IPS-NIHi7 (cell line): ENCODE results near the gene NCKAP5.

Experiments
- DNase-seq: peaks from one replicate; pipeline ENCODE4 v3.0.0; 2012; ENCODE audit warnings: mixed read lengths; ENCODE audit errors: extremely low spot score

Gene NCKAP5

GRCh38 chr2:132804051-132804450 is 764.2 kb downstream of the NCKAP5 start:
- peak; percentile 28 for DNase-seq

DNA sequence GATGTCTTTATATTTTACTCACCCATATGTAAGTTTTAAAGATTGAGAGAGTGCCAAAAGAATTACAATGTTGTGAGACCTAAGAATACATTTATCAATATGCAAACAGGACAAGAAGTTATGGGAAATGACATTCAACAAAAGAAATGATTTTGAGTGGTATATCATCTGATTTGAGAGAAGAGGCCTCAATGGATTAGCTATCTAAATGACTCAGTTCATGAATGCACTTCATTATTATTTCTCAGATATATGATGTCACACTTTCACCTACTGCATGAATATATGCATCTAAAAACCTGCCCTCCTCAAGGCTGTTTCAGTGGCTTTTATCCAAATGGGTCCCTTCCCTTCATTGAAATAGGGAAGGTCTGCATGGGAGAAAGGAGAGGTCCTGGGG is 769.9 kb downstream of the NCKAP5 start:
- no peak for DNase-seq

GRCh38 chr2:132797556-132797955 is 770.7 kb downstream of the NCKAP5 start:
- no peak for DNase-seq

DNA sequence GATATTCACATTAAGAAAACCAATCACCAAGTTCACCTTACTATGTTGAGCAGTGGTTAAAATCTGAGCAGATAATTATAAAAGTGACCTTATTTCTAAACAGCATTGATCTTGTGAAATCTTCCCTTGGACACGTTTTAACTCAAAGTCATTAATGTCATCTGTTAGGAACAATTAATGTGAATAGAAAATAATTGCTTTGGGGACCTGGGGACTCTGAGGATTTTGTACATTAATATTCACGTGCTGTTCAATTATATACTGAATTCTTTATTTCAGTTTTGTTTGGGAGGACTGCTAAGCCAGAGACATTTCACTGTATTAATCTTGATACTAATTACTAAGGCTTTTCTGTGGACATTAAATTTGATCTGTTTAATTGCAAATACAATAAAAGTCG is 771.2 kb downstream of the NCKAP5 start:
- DNase-seq, result no peak

DNA sequence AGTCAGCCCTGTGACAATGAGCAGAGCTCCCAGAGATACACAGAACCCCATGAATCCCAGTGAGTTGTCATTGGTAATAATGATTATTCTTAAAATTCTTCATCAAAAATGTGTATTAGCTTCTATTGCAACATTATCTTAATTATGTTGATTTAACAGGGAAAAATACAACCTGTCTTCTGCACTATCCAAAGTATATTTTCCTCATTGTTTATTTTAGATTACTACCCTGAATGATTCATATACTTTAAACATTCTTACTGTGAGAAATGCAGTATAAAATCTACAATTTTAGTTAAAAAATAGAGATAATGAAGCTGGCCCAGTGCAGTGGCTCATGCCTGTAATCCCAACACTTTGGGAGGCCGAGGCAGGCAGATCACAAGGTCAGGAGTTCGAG is 773.0 kb downstream of the NCKAP5 start:
- no peak for DNase-seq

- no peak for DNase-seq
Observed at GRCh38 chr2:132793532-132793931, 774.7 kb downstream of the NCKAP5 start.

- no peak for DNase-seq
Observed at GRCh38 chr2:132790207-132790785, 778.0 kb downstream of the NCKAP5 start.

GRCh38 chr2:132789066-132789465 is 779.2 kb downstream of the NCKAP5 start:
- no peak for DNase-seq

- DNase-seq, result peak; percentile 24
Observed at GRCh38 chr2:132788310-132788838, 779.9 kb downstream of the NCKAP5 start.

GRCh38 chr2:132783883-132784282 is 784.4 kb downstream of the NCKAP5 start:
- DNase-seq, result no peak

GRCh38 chr2:132782176-132782783 is 786.0 kb downstream of the NCKAP5 start:
- no peak for DNase-seq

GRCh38 chr2:132780651-132781050 is 787.6 kb downstream of the NCKAP5 start:
- no peak for DNase-seq

- DNase-seq, result no peak
Observed at GRCh38 chr2:132779206-132779721, 789.0 kb downstream of the NCKAP5 start.

GRCh38 chr2:132776287-132776686 is 792.0 kb downstream of the NCKAP5 start:
- peak; percentile 20 for DNase-seq

DNA sequence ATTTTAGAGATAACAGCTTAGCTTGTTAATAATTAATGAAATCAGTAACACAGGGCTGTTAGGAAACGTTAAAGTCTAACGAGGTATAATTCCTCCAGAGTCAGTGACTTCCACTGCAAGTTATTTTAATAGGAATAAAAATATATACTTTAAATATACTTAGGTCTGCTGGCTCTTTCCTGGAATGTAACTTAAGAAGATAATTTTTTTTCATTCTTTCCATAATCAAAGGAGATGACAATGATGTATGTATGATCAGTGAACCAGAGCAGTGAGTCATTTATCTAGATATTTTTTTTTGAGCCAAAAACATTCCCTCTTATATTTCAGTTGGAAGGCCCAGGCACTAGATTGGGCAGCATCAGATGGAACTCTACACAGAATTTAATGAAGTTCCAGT is 794.1 kb downstream of the NCKAP5 start:
- no peak for DNase-seq

- no peak for DNase-seq
Observed at GRCh38 chr2:132773331-132773730, 794.9 kb downstream of the NCKAP5 start.

- no peak for DNase-seq
Observed at GRCh38 chr2:132772340-132772739, 795.9 kb downstream of the NCKAP5 start.

DNA sequence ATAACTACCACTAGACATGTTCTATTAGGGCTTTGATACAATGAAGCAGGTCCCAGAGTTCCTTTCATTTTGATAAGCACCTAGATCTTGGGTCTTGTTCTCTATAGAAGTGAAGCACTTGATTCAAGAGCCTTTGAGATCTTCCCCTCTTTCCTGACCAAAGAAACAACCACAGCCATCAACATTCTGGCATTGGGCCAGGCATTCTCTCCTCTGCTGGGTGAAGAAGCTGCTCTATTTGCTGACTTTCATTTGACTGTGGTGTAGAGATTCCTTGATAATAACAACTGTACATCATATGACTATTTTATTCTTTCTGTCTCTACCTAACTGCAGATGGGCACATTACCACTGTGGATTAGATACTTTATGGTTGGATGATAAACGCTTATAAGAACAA is 801.7 kb downstream of the NCKAP5 start:
- no peak for DNase-seq

DNA sequence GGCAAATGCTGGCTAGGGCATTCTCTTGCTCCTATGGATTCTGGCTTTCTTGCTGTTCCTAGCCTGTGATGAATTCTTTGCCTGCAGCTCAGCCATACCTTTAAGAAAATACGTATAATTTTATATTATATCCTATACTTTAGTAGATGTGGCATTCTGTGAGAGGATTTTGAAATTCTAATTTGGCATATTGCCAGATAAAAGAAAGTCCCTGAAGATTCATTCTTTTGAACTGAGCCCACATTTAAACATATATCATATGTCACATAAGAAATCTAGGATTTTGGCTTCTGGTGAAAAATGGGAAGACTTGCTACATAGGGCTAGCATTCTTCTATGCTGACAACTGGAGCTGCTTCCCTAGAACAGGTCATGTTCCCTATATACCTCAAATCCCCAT is 806.8 kb downstream of the NCKAP5 start:
- no peak for DNase-seq

GRCh38 chr2:132760971-132761370 is 807.3 kb downstream of the NCKAP5 start:
- DNase-seq, result no peak

DNA sequence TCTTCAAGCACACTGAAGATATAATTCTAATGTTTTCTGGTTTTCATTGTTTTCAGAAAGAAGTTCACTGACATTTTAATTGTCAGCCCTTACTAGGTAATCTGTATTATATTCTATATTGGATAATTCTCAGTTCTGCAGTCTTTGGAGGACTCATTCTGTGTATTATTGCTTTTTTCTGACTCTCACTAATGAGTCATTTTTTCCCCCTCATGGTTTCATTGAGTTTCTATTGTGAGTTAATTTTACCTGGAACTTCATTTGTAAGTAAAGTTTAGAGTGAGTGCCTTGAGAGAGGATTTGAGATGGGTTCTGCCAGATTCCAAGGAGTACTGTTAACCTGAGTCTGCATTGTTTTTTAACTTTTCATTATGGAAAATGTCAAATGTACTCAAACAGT is 807.9 kb downstream of the NCKAP5 start:
- no peak for DNase-seq

DNA sequence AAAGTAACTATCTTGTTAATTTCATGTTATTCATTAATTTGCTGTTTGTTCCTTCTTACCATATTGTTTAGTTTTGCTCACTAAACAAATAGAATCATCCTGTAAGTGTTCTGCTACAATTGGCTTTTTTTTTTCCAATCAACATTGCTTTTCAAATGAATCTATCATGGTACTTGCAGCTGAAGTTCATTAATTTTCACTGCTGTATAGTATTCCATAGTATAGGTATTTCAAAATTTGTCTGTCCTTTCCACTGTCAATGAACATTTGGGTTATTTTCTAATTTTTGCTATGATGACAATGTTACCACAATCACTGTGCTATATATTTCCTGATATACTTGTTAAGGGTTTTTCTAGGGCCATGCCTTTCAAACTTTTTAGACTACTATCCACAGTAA is 809.3 kb downstream of the NCKAP5 start:
- DNase-seq, result no peak

DNA sequence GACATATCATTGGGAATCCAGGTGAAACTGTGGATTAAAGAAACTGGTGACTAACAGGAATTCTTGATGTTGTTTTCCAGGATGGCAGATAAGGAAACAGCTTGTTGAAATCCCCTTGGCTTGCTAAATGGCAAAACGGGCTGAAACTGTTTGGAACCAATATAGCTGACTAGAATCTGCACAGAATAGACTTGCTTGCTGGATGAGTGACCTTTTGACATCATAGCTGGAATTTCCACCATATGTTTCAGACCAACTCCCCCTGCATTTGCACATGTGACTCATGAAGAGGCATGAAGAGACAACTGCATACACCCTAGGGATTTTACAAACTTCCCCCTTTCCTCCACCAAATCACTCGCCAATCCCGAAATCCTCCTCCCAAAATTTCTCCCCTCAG is 810.6 kb downstream of the NCKAP5 start:
- DNase-seq, result no peak
